Common myeloid progenitor, CD34-positive (primary cell): ENCODE results near the gene JADE1.

ENCODE experiments used
- CTCF ChIA-PET: fragments of 350-600 bp; sonication (Branson Sonifier 250); formaldehyde crosslinking; loops from one replicate; lab custom pipeline; 2021; ENCODE audit warnings: antibody characterized with exemption; lab: Charles Lee
- POLR2A ChIA-PET: fragments of 350-600 bp; sonication (Branson Sonifier 250); formaldehyde crosslinking; loops from one replicate; lab custom pipeline; 2021; ENCODE audit warnings: antibody characterized with exemption; lab: Charles Lee
- DNase-seq, 3 donors: peaks; one replicate each; pipeline versions ENCODE4 v3.0.0 to v3.0.0-alpha.2; 2013
- H3K27ac ChIP-seq, 2 experiments: 1 replicate in 1 of 2; 2 replicates in 1 of 2; pipeline ENCODE4 v1.7.0; 2013; ENCODE audit warnings: inconsistent platforms in 2 of 2, low read length in 2 of 2, mild to moderate bottlenecking in 2 of 2, low read depth in 1 of 2, moderate library complexity in 1 of 2; ENCODE audit not compliant: severe bottlenecking in 2 of 2, insufficient read depth in 1 of 2, poor library complexity in 1 of 2
- H3K27me3 ChIP-seq, 5 experiments: replicated peaks in 2 of 5; 1 replicate in 3 of 5; 2 replicates in 2 of 5; pipeline versions ENCODE4 v1.6.1 to v1.7.0; 2013; ENCODE audit warnings: low read length in 4 of 5, mild to moderate bottlenecking in 2 of 5, moderate library complexity in 2 of 5, inconsistent platforms in 1 of 5; ENCODE audit not compliant: insufficient read depth in 5 of 5, control insufficient read depth in 4 of 5
- H3K36me3 ChIP-seq, 4 experiments: 1 replicate in 2 of 4; 2 replicates in 2 of 4; pipeline versions ENCODE4 v1.6.1 to v1.7.0; 2013; ENCODE audit warnings: low read length in 3 of 4, control low read depth in 1 of 4, mild to moderate bottlenecking in 1 of 4; ENCODE audit not compliant: control insufficient read depth in 4 of 4, insufficient read depth in 4 of 4
- H3K4me1 ChIP-seq, 4 experiments: 1 replicate in 3 of 4; 2 replicates in 1 of 4; pipeline versions ENCODE4 v1.6.1 to v1.7.1; 2013; ENCODE audit warnings: low read length in 3 of 4, mild to moderate bottlenecking in 3 of 4, control low read depth in 1 of 4, inconsistent platforms in 1 of 4, moderate library complexity in 1 of 4; ENCODE audit not compliant: control insufficient read depth in 4 of 4, insufficient read depth in 4 of 4; ENCODE audit errors: control extremely low read depth in 1 of 4
- H3K4me3 ChIP-seq, 7 experiments: 1 replicate in 4 of 7; 2 replicates in 3 of 7; pipeline versions ENCODE4 v1.5.1 to v1.7.0; 2013; ENCODE audit warnings: mild to moderate bottlenecking in 7 of 7, low read length in 6 of 7, moderate library complexity in 6 of 7, inconsistent platforms in 2 of 7, low read depth in 2 of 7, control low read depth in 1 of 7; ENCODE audit not compliant: insufficient read depth in 4 of 7, control insufficient read depth in 1 of 7; ENCODE audit errors: extremely low read depth in 1 of 7
- H3K9me3 ChIP-seq, 5 experiments: 1 replicate in 4 of 5; 2 replicates in 1 of 5; pipeline versions ENCODE4 v1.6.1 to v1.7.1; 2013; ENCODE audit warnings: low read length in 4 of 5, mild to moderate bottlenecking in 2 of 5, inconsistent platforms in 1 of 5, low read depth in 1 of 5, moderate library complexity in 1 of 5; ENCODE audit not compliant: control insufficient read depth in 4 of 5, insufficient read depth in 2 of 5; ENCODE audit errors: control extremely low read depth in 1 of 5
- WGBS: methylation state at CpG from one replicate; pipeline ENCODE4 v1.1.5; 2013; ENCODE audit not compliant: insufficient coverage; 5-methylcytosine and 5-hydroxymethylcytosine counted together

Gene JADE1

GRCh38 chr4:128776794-128777216 lies 32.7 kb upstream of the JADE1 start:
- POLR2A ChIA-PET = no interaction called here
- no peak overlapping the region for H3K27ac ChIP-seq
- H3K4me3 ChIP-seq = no peak overlapping the region
- DNase-seq = no peak
- no peaks in the 10 kb centered on the region for H3K4me1 ChIP-seq
- peaks cover 0 to 1% (median 0%) of the 10 kb centered on the region in 5 experiments for H3K27me3 ChIP-seq
- no peaks in the 10 kb centered on the region for H3K9me3 ChIP-seq
- no peaks in the 10 kb centered on the region for H3K36me3 ChIP-seq
- CTCF ChIA-PET = no interaction called here
- 82% methylated on average over 1 of the region's 3 CpGs for WGBS

- Histone ChIP-seq H3K27me3 (peaks cover 0 to 1% (median 0%) of the 10 kb centered on the region in 5 experiments), H3K9me3 (no peaks in the 10 kb centered on the region), H3K4me3 (no peak overlapping the region), H3K36me3 (no peaks in the 10 kb centered on the region), H3K27ac (no peak overlapping the region), H3K4me1 (no peaks in the 10 kb centered on the region)
- POLR2A ChIA-PET = no interaction called here
- WGBS = no CpG with 5 or more reads among the region's 1 CpG
- CTCF ChIA-PET = interaction anchor here (1.0 to 1.4 kb wide), 2 partner anchors 8 to 16 kb away, joined by 3 to 4 read pairs; no protein-coding TSS in a partner anchor
- DNase-seq = no peak
These were observed 28.8 kb upstream of the JADE1 start for GRCh38 chr4:128780688-128781087.

GRCh38 chr4:128782076-128782715 lies 27.3 kb upstream of the JADE1 start:
- Histone ChIP-seq H3K9me3 (no peaks in the 10 kb centered on the region), H3K27ac (no peak overlapping the region), H3K36me3 (no peaks in the 10 kb centered on the region), H3K4me3 (no peak overlapping the region), H3K4me1 (no peaks in the 10 kb centered on the region), H3K27me3 (peaks cover 0 to 1% (median 0%) of the 10 kb centered on the region in 5 experiments)
- 100% methylated on average over 2 of the region's 3 CpGs for WGBS
- ChIA-PET CTCF (interaction anchor here (0.9 to 1.5 kb wide), 2 partner anchors 30 to 32 kb away, joined by 3 read pairs; no protein-coding TSS in a partner anchor), POLR2A (no interaction called here)
- peak; percentile 19 to 57 (median 43) for DNase-seq

GRCh38 chr4:128782875-128783614 lies 26.5 kb upstream of the JADE1 start:
- WGBS = 98% methylated on average over 8 of the region's 12 CpGs
- POLR2A ChIA-PET = no interaction called here
- H3K27ac ChIP-seq = no peak overlapping the region

GRCh38 chr4:128787509-128788311 lies 21.8 kb upstream of the JADE1 start:
- Histone ChIP-seq H3K27ac (no peak overlapping the region), H3K4me1 (no peaks in the 10 kb centered on the region), H3K4me3 (no peak overlapping the region), H3K27me3 (no peaks in the 10 kb centered on the region), H3K36me3 (no peaks in the 10 kb centered on the region), H3K9me3 (no peaks in the 10 kb centered on the region)
- peak in 1 of 3 donors; percentile 15 for DNase-seq
- WGBS = 95% methylated on average over 18 of the region's 18 CpGs
- ChIA-PET POLR2A (no interaction called here), CTCF (interaction anchor here (0.7 kb wide), 1 partner anchor 8 kb away, joined by 3 read pairs; no protein-coding TSS in a partner anchor)

More at GRCh38 chr4:128782875-128783614, 26.5 kb upstream of the JADE1 start:
- Histone ChIP-seq H3K36me3 (no peaks in the 10 kb centered on the region), H3K9me3 (no peaks in the 10 kb centered on the region), H3K4me1 (no peaks in the 10 kb centered on the region), H3K4me3 (no peak overlapping the region), H3K27me3 (peaks cover 0 to 1% (median 0%) of the 10 kb centered on the region in 5 experiments)
- no peak for DNase-seq
- CTCF ChIA-PET = interaction anchor here (0.9 to 1.6 kb wide), 5 partner anchors 19 to 327 kb away, joined by 3 read pairs; no protein-coding TSS in a partner anchor

GRCh38 chr4:128793859-128794672 lies 15.4 kb upstream of the JADE1 start:
- CTCF ChIA-PET = no interaction called here
- no peak for DNase-seq
- no peaks in the 10 kb centered on the region for H3K4me1 ChIP-seq
- H3K27me3 ChIP-seq = no peaks in the 10 kb centered on the region
- WGBS = 84% methylated on average over 6 of the region's 7 CpGs
- H3K9me3 ChIP-seq = no peaks in the 10 kb centered on the region
- POLR2A ChIA-PET = no interaction called here
- H3K4me3 ChIP-seq = no peak overlapping the region
- no peak overlapping the region for H3K27ac ChIP-seq
- no peaks in the 10 kb centered on the region for H3K36me3 ChIP-seq
